ENCODE data around the gene OR4E1. TPM values are rescaled to one million over a fixed set of nuclear protein-coding genes. Genes with fewer than 3 reads are reported as not detected.

OR4E1 gene
- total and polyA plus RNA-seq, 2 donors (not counting 1 experiment from before 2014, with no cell fraction given) = not detected

DNA sequence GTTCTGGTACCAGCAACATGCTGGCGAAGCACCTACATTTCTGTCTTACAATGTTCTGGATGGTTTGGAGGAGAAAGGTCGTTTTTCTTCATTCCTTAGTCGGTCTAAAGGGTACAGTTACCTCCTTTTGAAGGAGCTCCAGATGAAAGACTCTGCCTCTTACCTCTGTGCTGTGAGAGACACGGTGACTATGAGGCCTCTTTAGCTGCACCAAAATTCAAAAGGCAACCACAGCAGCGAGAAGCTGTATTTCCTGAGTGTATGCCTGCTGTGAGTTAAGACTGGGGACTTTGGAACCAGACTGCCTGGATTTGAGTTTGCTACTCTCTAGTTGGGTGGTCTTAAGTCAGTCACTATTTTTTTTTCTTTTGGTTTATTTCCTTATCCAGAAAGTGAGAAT is 30.2 kb downstream of the OR4E1 start:
- H3K27me3 Mint-ChIP-seq = peaks cover 7% of the 10 kb centered on the region
- Histone ChIP-seq H3K27ac (ENCODE audit: low read length in 2 of 2) (no peak overlapping the region), H3K4me1 (ENCODE audit: control insufficient read depth in 2 of 2, insufficient read depth in 2 of 2, low read length in 2 of 2) (no peaks in the 10 kb centered on the region), H2AFZ (ENCODE audit: insufficient read depth, low read depth, low read length, poor library complexity, severe bottlenecking) (no peak overlapping the region), H4K20me1 (ENCODE audit: control insufficient read depth, insufficient read depth, low read length, poor library complexity, severe bottlenecking) (no peaks in the 10 kb centered on the region), H3K4me2 (replicated peaks; ENCODE audit: low read depth, low read length, poor library complexity, severe bottlenecking) (no peak overlapping the region), H3K9ac (ENCODE audit: low read length) (no peak overlapping the region), H3K36me3 (replicated peaks in 1 of 2; ENCODE audit: control extremely low read depth in 1 of 2, control insufficient read depth in 1 of 2, extremely low read depth in 1 of 2, insufficient read depth in 2 of 2, low read length in 1 of 2) (no peaks in the 10 kb centered on the region), H3K79me2 (ENCODE audit: control insufficient read depth, insufficient read depth, low read length) (no peaks in the 10 kb centered on the region), H3K4me3 (ENCODE audit: control extremely low read depth in 1 of 5, extremely low read depth in 1 of 5, insufficient read depth in 1 of 5, low read depth in 2 of 5, low read length in 4 of 5) (no peak overlapping the region), H3K9me3 (ENCODE audit: control extremely low read depth in 1 of 3, control insufficient read depth in 2 of 3, insufficient read depth in 1 of 3, low read length in 2 of 3) (no peaks in the 10 kb centered on the region), H3K27me3 (replicated peaks in 1 of 4; ENCODE audit: control extremely low read depth in 1 of 4, control insufficient read depth in 3 of 4, insufficient read depth in 4 of 4, low read length in 3 of 4) (no peaks in the 10 kb centered on the region)
- WGBS (ENCODE audit: insufficient coverage) = 29% methylated on average over 1 of the region's 5 CpGs
- H3K4me3 Mint-ChIP-seq = no peak overlapping the region
- H3K4me1 Mint-ChIP-seq = no peaks in the 10 kb centered on the region
- H3K27ac Mint-ChIP-seq = no peak overlapping the region
- ChIA-PET CTCF (no interaction called here), POLR2A (no interaction called here)
- no peaks in the 10 kb centered on the region for H3K9me3 Mint-ChIP-seq (ENCODE audit: insufficient read depth)
- intact Hi-C loops (cut with micrococcal nuclease) = no loop called here
- TF ChIP-seq EZH2 (IDR thresholded peaks at IDR 0.05; ENCODE audit: borderline replicate concordance, insufficient read depth, low read depth, low read length, poor library complexity, severe bottlenecking) = no peak
- TF ChIP-seq, protein P1, sequence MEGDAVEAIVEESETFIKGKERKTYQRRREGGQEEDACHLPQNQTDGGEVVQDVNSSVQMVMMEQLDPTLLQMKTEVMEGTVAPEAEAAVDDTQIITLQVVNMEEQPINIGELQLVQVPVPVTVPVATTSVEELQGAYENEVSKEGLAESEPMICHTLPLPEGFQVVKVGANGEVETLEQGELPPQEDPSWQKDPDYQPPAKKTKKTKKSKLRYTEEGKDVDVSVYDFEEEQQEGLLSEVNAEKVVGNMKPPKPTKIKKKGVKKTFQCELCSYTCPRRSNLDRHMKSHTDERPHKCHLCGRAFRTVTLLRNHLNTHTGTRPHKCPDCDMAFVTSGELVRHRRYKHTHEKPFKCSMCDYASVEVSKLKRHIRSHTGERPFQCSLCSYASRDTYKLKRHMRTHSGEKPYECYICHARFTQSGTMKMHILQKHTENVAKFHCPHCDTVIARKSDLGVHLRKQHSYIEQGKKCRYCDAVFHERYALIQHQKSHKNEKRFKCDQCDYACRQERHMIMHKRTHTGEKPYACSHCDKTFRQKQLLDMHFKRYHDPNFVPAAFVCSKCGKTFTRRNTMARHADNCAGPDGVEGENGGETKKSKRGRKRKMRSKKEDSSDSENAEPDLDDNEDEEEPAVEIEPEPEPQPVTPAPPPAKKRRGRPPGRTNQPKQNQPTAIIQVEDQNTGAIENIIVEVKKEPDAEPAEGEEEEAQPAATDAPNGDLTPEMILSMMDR (IDR thresholded peaks at IDR 0.05) = no peak
- no peak for DNase-seq
- no peak for ATAC-seq (ENCODE audit: low read depth)

DNA sequence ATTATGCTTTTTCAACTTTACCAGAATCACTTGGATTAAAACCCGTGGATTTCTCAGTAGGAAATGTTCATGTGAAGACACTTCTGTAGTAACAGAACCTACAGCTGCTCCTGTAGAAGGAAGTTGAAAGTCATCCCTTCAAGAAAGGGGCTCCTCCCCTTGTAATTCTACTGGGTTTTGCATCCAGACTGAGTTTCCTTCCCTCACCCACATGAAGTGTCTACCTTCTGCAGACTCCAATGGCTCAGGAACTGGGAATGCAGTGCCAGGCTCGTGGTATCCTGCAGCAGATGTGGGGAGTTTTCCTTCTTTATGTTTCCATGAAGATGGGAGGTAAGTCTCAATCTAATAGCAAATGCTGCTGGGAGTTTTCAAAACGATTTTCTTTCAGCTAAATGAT is 30.9 kb downstream of the OR4E1 start:
- Histone ChIP-seq H3K4me1 (ENCODE audit: control insufficient read depth in 2 of 2, insufficient read depth in 2 of 2, low read length in 2 of 2) (no peaks in the 10 kb centered on the region), H4K20me1 (ENCODE audit: control insufficient read depth, insufficient read depth, low read length, poor library complexity, severe bottlenecking) (no peaks in the 10 kb centered on the region), H3K4me3 (ENCODE audit: control extremely low read depth in 1 of 5, extremely low read depth in 1 of 5, insufficient read depth in 1 of 5, low read depth in 2 of 5, low read length in 4 of 5) (no peak overlapping the region), H3K27me3 (replicated peaks in 1 of 4; ENCODE audit: control extremely low read depth in 1 of 4, control insufficient read depth in 3 of 4, insufficient read depth in 4 of 4, low read length in 3 of 4) (no peaks in the 10 kb centered on the region), H3K4me2 (replicated peaks; ENCODE audit: low read depth, low read length, poor library complexity, severe bottlenecking) (no peak overlapping the region), H3K36me3 (replicated peaks in 1 of 2; ENCODE audit: control extremely low read depth in 1 of 2, control insufficient read depth in 1 of 2, extremely low read depth in 1 of 2, insufficient read depth in 2 of 2, low read length in 1 of 2) (no peaks in the 10 kb centered on the region), H3K9ac (ENCODE audit: low read length) (no peak overlapping the region), H3K27ac (ENCODE audit: low read length in 2 of 2) (no peak overlapping the region), H3K9me3 (ENCODE audit: control extremely low read depth in 1 of 3, control insufficient read depth in 2 of 3, insufficient read depth in 1 of 3, low read length in 2 of 3) (no peaks in the 10 kb centered on the region), H2AFZ (ENCODE audit: insufficient read depth, low read depth, low read length, poor library complexity, severe bottlenecking) (no peak overlapping the region), H3K79me2 (ENCODE audit: control insufficient read depth, insufficient read depth, low read length) (no peaks in the 10 kb centered on the region)
- no peak overlapping the region for H3K27ac Mint-ChIP-seq
- intact Hi-C loops (cut with micrococcal nuclease) = no loop called here
- POLR2A ChIA-PET = no interaction called here
- H3K4me1 Mint-ChIP-seq = no peaks in the 10 kb centered on the region
- H3K27me3 Mint-ChIP-seq = peaks cover 7% of the 10 kb centered on the region
- CTCF ChIA-PET = no interaction called here
- no peak for DNase-seq
- 57% methylated on average over 1 of the region's 3 CpGs for WGBS (ENCODE audit: insufficient coverage)
- H3K9me3 Mint-ChIP-seq (ENCODE audit: insufficient read depth) = no peaks in the 10 kb centered on the region
- no peak overlapping the region for H3K4me3 Mint-ChIP-seq
- TF ChIP-seq, protein P1 (IDR thresholded peaks at IDR 0.05) = no peak
- no peak for TF ChIP-seq EZH2 (IDR thresholded peaks at IDR 0.05; ENCODE audit: borderline replicate concordance, insufficient read depth, low read depth, low read length, poor library complexity, severe bottlenecking)
- ATAC-seq (ENCODE audit: low read depth) = no peak
